K562 (cell line): ENCODE data around the gene KDM2A. TPM values are rescaled to one million over a fixed set of nuclear protein-coding genes. Genes with fewer than 3 reads are reported as not detected.

Experiments used
- ATF1 ChIP-seq, 2 experiments: fragments of 450-650 bp in 1 of 2; IDR thresholded peaks; 2 replicates each; pipeline ENCODE4 v1.6.1; 2016; ENCODE audit warnings: missing compliant biosample characterization in 1 of 2, missing genetic modification characterization in 1 of 2
- CTBP1 ChIP-seq: fragments of 450-650 bp; IDR thresholded peaks from 2 replicates; pipeline ENCODE4 v1.6.1; 2016; ENCODE audit warnings: borderline replicate concordance
- EP400 ChIP-seq: fragments of 450-650 bp; IDR thresholded peaks from 2 replicates; pipeline ENCODE4 v1.6.1; 2017; ENCODE audit warnings: antibody characterized with exemption, mild to moderate bottlenecking, moderate library complexity
- ETV1 ChIP-seq: fragments of 450-650 bp; conservative IDR thresholded peaks from 2 replicates; pipeline ENCODE4 v1.6.1; 2016; ENCODE audit warnings: missing genetic modification characterization, control low read depth, low read depth, missing compliant biosample characterization
- PATZ1 ChIP-seq: fragments of 250-450 bp; sonication (Bioruptor Pico); IDR thresholded peaks from 2 replicates; pipeline ENCODE4 v1.5.0; 2020; ENCODE audit warnings: mild to moderate bottlenecking, borderline replicate concordance
- POLR2G ChIP-seq: fragments of 200-400 bp; formaldehyde crosslinking; IDR thresholded peaks from 2 replicates; pipeline ENCODE4 v1.6.1; 2017; ENCODE audit warnings: low read depth, mild to moderate bottlenecking, antibody characterized with exemption, low read length, moderate library complexity
- SMAD1 ChIP-seq: fragments of 150-350 bp; IDR thresholded peaks from 2 replicates; pipeline ENCODE4 v1.6.1; 2014; ENCODE audit warnings: low read length, low read depth; ENCODE audit not compliant: partially characterized antibody
- TARDBP ChIP-seq: fragments of 450-650 bp; IDR thresholded peaks from 2 replicates; pipeline ENCODE4 v1.6.1; 2016
- ZBTB40 ChIP-seq, 2 experiments: fragments of 450-650 bp in 1 of 2; sonication (generic) in 1 of 2; formaldehyde crosslinking in 1 of 2; IDR thresholded peaks; 2 replicates each; pipeline versions ENCODE4 v1.7.1 to v1.9.0; 2016 to 2022; ENCODE audit warnings: inconsistent platforms in 1 of 2, mild to moderate bottlenecking in 1 of 2, missing genetic modification reagents in 1 of 2
- ZNF124 ChIP-seq: sonication (generic); formaldehyde crosslinking; IDR thresholded peaks from 2 replicates; pipeline ENCODE4 v1.8.1; 2022; ENCODE audit warnings: missing genetic modification reagents
- ZNF282 ChIP-seq: sonication (generic); formaldehyde crosslinking; IDR thresholded peaks from 2 replicates; pipeline ENCODE4 v1.8.1; 2023; ENCODE audit warnings: missing genetic modification reagents
- ZNF561 ChIP-seq: fragments of 450-650 bp; formaldehyde crosslinking; conservative IDR thresholded peaks from 2 replicates; pipeline ENCODE4 v1.4.0; 2020; ENCODE audit warnings: mild to moderate bottlenecking, moderate library complexity
- ZNF57 ChIP-seq: fragments of 450-650 bp; formaldehyde crosslinking; IDR thresholded peaks from 2 replicates; pipeline ENCODE4 v1.4.0; 2020; ENCODE audit warnings: mild to moderate bottlenecking, moderate library complexity
- ZNF586 ChIP-seq: fragments of 450-650 bp; formaldehyde crosslinking; conservative IDR thresholded peaks from 2 replicates; pipeline ENCODE4 v1.4.0; 2020; ENCODE audit warnings: mild to moderate bottlenecking, moderate library complexity
- ZNF764 ChIP-seq: fragments of 250-450 bp; sonication (Bioruptor Pico); IDR thresholded peaks from 2 replicates; pipeline ENCODE4 v1.4.0; 2020; ENCODE audit warnings: low read depth, mild to moderate bottlenecking, moderate library complexity
- polyA plus RNA-seq, 8 experiments: library from polyadenylated mRNA; depleted of rRNA in 4 of 8; stranded (reverse) in 5 of 8; unstranded in 3 of 8; fragments of >200 nt; fragmentation: Nextera tagmentation in 2 of 8; fragmentation: Illumina TruSeq in 1 of 8; extraction: Ambion mirVana in 2 of 8; extraction: Trizol in 1 of 8; gene quantifications; 2 replicates each; pipeline versions ENCODE4 v1.2.1 to v1.2.3, GENCODE V29; 2011 to 2014; ENCODE audit warnings: inconsistent platforms in 1 of 8, missing spikeins in 1 of 8
- total RNA-seq, 7 experiments: library from RNA; depleted of rRNA in 6 of 7; stranded (reverse); fragments of >200 nt in 6 of 7; fragmentation: Illumina TruSeq in 2 of 7; extraction: Trizol in 2 of 7; gene quantifications; 2 replicates each; pipeline versions ENCODE4 v1.2.1 to v1.2.3, GENCODE V29; 2011 to 2021; ENCODE audit warnings: low replicate concordance in 1 of 7

The KDM2A gene
- total and polyA plus RNA-seq, 9 of the 15 experiments (the other 6 are each of a cell fraction or from before 2014, with no cell fraction given): 5.0 to 39.3 (median 21.3) TPM

- peak; percentile 71 for TF ChIP-seq ZBTB40 (IDR thresholded peaks at IDR 0.05)
- no peak for TF ChIP-seq ZBTB40 (CRISPR knock-in tag; IDR thresholded peaks at IDR 0.05)
- peak; percentile 46; the same call in 1 of the 2 replicates for TF ChIP-seq PATZ1
- no peak for TF ChIP-seq ATF1 (CRISPR knock-in tag; IDR thresholded peaks at IDR 0.05)
- peak; percentile 53 for TF ChIP-seq ATF1 (tag; IDR thresholded peaks at IDR 0.05)
- peak; percentile 83 for TF ChIP-seq POLR2G
- peak; percentile 25 for TF ChIP-seq SMAD1
- peak; percentile 31; the same call in 1 of the 2 replicates for TF ChIP-seq ETV1 (tag)
- 0 out of 2 replicates have a peak, but pooled peaks have one; percentile 60 for TF ChIP-seq ZNF586 (CRISPR knock-in tag)
- no peak for TF ChIP-seq ZNF124
- TF ChIP-seq ZNF282 (CRISPR knock-in tag): no peak
- TF ChIP-seq ZNF57 (CRISPR knock-in tag): peak; percentile 41; the same call in 1 of the 2 replicates
- TF ChIP-seq TARDBP: peak; percentile 55; the same call in 1 of the 2 replicates
- peak; percentile 67; the same call in 1 of the 2 replicates for TF ChIP-seq CTBP1
- TF ChIP-seq ZNF764 (CRISPR knock-in tag): 0 out of 2 replicates have a peak, but pooled peaks have one; percentile 21
- peak; percentile 84 for TF ChIP-seq EP400
- 0 out of 2 replicates have a peak, but pooled peaks have one; percentile 70 for TF ChIP-seq ZNF561 (CRISPR knock-in tag)
These were observed 158.3 kb downstream of the KDM2A start (continued) for GRCh38 chr11:67277231-67277961.
